OCI-LY3 (cell line): ENCODE measurements around the gene PRR32.
"Not testable (repeated sequence)": the region's sequence is repeated elsewhere in the genome, so short reads cannot be mapped to it uniquely, and the experiment has no call there.

ENCODE experiments used
- CTCF ChIP-seq: fragments of 200-600, 300-600 bp; sonication (generic); IDR thresholded peaks from 2 replicates; pipeline ENCODE4 v1.5.1; 2014; ENCODE audit warnings: antibody characterized with exemption, low read length, low read depth
- EZH2phosphoT487 ChIP-seq: fragments of 200-600 bp; shearing (Covaris generic); IDR thresholded peaks from 2 replicates; pipeline ENCODE4 v1.6.1; 2018; ENCODE audit warnings: antibody characterized with exemption, mixed run types, low read depth

GRCh38 chrX:126806784-126807183 is 12.7 kb upstream of the PRR32 start:
- TF ChIP-seq CTCF, EZH2phosphoT487: not testable (repeated sequence)
